ENCODE data around the gene FAHD1.
"Not testable (repeated sequence)": the region's sequence is repeated elsewhere in the genome, so short reads cannot be mapped to it uniquely, and the experiment has no call there.

The FAHD1 gene

GRCh38 chr16:1788708-1789100 lies 38.3 kb upstream of the FAHD1 start:
- in situ Hi-C loops (cut with HindIII; ENCODE audit: low sequenced_read_pairs), result no loop called here

DNA sequence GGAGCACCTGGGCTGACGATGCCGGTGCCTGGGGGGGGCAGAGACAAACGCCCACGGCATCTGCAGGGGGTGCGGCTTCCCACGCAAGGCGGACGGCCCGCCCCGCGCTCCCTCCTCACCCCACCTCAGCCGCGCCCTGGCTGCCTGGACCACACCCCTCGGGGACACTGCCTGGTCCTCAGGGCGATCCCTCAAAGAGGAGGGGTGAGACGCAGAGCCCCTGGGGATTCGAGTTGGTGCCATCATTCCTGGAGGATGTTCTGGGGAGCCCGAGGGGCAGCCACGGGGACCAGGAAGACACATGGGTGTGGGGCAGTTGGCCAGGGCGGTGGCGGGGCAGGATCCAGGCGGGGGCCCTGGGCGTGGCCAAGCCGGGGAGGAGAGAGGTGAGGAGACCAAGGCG lies 37.4 kb upstream of the FAHD1 start:
- in situ Hi-C loops (cut with HindIII; ENCODE audit: low sequenced_read_pairs), result no loop called here

DNA sequence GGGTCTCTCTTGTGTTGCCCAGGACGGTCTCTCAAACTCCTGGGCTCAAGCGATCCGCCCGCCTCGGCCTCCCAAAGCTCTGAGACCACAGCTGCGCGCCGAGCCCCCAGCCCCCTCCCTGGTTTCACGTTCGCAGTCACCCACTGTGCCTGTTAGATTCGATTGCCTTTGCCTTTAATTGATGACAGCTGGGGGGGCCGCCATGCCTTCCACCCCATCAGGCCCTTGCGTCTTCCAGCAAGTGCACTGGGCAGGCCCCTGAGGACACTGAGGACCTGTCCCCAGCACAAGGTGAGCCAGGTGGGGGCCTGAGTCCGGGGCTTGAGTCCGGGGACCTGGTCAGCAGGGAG lies 36.8 kb upstream of the FAHD1 start:
- in situ Hi-C loops (cut with HindIII; ENCODE audit: low sequenced_read_pairs), result no loop called here

DNA sequence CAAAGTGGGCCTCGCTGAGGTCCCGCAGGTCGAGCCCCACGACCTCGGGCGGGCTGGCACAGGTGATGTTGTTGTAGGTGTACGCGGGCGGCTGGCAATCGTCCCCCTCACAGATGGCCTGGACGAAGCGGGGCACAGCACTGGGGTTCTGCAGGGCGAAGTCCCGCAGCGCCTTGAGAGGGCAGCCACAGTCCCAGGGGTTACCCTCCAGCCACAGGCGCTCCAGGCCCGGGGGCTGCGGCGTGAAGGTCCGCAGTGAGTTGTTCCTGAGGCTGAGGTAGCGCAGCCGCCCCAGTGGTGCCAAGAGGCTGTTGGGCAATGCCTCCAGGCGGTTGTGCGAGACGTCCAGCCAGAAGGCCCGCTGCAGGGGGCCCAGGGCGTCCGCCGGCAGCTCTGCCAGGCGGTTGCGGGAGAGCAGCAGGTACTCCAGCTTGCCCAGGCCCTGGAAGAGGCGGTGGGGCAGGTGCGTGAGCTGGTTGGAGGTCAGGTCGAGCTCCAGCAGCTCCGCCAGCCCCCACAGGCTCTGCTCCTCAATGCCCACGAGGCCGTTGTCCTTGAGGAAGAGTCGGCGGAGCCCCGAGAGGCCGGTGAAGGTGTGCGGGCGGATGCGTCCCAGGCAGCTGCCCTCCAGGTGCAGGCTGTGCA lies 36.3 kb upstream of the FAHD1 start:
- in situ Hi-C loops (cut with HindIII; ENCODE audit: low sequenced_read_pairs), result no loop called here

DNA sequence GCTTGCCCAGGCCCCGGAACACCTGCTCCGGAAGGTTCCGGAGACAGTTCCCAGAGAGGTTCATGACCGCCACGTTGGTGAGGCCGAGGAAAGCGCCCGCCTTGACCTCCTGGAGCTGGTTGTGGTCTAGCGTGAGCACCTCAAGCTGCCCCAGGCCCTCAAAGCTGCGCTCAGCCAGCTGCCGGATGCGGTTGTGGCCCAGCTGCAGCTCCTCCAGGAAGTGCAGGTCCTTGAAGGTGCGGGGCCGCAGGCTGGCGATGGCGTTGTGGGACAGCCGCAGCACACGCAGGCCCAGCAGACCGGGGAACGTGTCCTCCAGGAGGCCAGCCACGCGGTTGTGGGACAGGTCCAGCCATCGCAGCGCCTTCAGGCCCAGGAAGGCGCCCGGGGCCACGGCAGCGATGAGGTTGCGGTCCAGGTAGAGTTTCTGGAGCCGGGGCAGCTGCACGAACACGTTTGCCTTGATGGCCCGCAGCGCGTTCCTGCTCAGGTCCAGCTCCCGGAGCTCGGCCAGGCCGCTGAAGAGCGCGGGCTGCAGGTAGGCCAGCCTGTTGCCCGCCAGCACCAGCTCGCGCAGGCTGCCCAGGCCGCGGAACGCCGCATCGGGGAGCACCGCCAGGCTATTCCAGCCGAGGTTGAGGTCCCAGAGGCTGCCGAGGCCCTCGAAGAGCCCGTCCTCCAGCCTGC lies 35.6 kb upstream of the FAHD1 start:
- in situ Hi-C loops (cut with HindIII; ENCODE audit: low sequenced_read_pairs), result no loop called here

- in situ Hi-C loops (cut with HindIII; ENCODE audit: low sequenced_read_pairs), result no loop called here
These were observed 34.8 kb upstream of the FAHD1 start for GRCh38 chr16:1791943-1792812.

DNA sequence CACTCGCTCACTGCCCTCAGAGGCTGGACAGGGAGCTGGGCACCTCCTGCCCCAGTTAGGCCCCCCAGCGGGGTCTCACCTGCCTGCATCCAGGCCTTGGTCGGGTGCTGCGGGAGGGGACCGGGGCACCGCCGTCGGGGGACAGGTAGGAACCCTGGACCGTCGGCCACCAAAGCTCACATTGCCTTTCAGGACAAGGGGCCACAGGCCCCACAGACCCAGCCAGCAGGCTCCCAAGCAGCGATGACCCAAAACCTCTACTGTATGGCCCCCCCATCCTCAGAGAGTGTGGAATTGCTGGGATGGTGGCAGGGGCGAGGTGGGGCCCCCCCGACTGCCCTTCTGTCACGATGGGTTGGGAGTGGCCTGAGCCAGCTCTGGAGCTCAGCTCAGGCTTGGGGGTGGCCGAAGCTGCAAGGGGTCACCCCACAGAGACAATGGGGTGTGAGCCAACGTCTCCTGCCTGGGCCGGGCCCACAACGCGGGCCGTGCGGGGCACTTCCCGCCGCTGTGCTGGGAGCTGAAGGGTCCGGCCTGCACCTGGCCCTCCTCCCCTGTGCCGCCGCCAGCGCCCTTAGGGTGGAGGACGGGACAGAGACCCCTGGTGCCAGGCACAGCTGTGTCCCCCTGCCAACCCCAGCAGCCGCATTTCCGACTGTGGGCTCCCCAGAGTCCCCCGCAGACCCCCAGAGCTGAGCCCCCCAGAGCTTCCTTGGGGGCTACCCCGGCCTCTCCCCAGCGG lies 34.0 kb upstream of the FAHD1 start:
- in situ Hi-C loops (cut with HindIII; ENCODE audit: low sequenced_read_pairs), result no loop called here

DNA sequence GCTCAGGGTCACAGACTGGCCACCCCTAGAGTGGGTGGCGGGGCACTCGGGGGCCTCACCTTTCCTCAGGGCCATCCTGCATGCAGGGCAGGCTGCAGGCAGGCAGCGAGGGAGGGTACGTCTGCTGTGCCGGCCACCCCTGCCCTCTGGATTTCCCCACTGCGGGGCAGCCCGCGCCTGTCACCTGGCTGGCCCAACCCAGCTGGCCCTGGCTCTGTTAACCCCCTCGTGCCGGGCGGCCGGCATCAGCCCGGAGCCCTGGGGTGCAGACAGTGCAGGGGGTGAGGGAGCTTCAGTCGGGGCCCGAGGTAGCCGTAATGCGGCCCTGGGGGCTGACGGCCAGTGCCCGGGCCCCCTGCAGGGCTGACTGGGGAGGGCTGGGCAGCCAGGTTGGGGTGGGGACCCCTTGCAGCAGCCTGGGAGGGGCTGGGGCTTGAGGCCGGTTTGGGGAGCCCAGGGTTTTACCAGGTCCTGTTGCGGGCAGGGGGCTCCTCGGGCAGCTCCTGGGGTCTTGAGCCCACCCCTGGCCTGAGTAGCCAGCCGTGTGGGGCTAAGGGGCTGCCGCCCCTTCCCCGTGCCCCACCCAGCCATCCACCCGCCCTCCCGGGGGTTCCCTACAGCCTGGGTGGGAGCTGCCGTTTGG lies 33.3 kb upstream of the FAHD1 start, which contains the start of gene IGFALS:
TSS of gene IGFALS (minus strand) at position 128 of the 643 bp plus-strand sequence. CDS start at position 75, 53 bp downstream.
- in situ Hi-C loops (cut with HindIII; ENCODE audit: low sequenced_read_pairs), result no loop called here

DNA sequence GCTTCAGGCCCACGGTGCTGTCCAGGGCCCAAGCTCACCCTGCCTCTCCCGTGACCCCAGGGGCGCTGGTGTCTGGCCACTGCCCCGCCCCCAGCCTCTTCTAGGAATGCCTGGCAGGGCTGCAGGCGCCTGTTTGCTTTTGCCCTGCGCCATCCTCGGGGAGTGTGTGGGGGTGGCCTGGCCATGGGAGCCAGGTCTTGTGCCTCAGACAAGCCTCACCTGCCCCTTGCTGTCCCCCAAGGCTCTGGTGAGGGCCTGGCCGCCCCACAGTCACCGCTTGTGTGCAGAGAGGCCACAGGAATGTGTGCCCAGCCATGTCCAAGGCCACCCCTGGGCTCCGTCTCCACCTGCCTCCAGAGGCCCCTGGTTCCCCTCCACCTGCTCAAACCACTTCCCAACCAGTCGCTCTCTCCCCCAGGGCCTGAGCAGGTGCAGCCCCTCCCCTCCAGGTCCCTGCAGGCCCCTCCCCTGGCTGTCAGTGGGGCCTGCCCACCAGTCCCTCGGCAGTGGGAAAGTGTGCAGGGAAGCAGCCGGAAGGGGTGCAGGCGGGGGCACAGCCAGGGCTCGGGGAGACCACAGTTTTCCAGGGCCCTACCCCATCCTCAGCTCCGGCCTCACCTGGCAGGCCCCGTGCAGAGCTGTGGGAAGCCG lies 32.7 kb upstream of the FAHD1 start:
- in situ Hi-C loops (cut with HindIII; ENCODE audit: low sequenced_read_pairs), result no loop called here

- in situ Hi-C loops (cut with HindIII; ENCODE audit: low sequenced_read_pairs), result no loop called here
These were observed 31.9 kb upstream of the FAHD1 start for GRCh38 chr16:1794908-1795666.

- in situ Hi-C loops (cut with HindIII; ENCODE audit: low sequenced_read_pairs), result not testable (repeated sequence)
These were observed 27.7 kb upstream of the FAHD1 start for GRCh38 chr16:1799263-1799662.

GRCh38 chr16:1800701-1801100 lies 26.3 kb upstream of the FAHD1 start:
- in situ Hi-C loops (cut with HindIII; ENCODE audit: low sequenced_read_pairs), result no loop called here

DNA sequence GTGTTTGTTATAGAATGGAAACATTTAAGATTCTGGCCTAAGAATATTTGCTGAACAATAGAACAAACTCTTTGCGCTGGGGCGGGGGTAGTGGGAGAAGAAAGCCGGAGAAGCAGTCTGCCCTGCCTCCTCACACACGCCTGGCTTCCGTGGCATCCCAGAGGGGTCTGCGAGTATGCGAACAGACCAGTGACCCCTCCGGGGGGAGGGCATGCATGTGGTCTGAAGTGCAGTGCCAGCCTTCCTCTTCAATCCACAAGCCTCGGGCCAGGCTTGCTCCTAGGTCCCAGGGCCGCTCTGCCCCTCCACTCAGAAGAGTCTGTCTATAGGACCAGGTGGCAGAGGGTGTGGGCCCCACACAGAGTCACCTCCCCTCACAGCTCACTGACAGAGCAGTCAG lies 19.4 kb upstream of the FAHD1 start:
- in situ Hi-C loops (cut with HindIII; ENCODE audit: low sequenced_read_pairs), result no loop called here

DNA sequence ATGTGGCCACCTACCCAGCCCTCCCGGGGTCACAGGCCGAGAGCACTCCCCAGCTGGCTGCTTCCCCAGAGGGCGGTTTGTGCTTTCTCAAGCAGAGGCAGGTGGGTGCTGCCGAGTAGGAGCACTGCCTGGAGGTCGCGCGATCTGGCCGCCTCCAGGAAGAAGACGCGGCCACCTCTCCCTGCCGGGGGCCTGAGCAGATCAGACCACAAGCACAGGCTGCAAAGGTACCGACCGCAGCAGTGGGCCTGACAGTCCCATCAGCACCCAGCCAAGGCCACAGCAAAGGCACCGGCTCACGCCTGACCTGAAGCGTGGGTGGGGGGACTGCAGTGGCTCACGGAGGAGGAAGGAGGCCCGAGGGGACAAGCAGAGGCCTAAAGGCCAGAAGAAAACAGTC lies 18.3 kb upstream of the FAHD1 start:
- in situ Hi-C loops (cut with HindIII; ENCODE audit: low sequenced_read_pairs), result no loop called here

GRCh38 chr16:1809281-1809801 lies 17.7 kb upstream of the FAHD1 start:
- in situ Hi-C loops (cut with HindIII; ENCODE audit: low sequenced_read_pairs), result no loop called here

GRCh38 chr16:1810106-1810505 lies 16.9 kb upstream of the FAHD1 start:
- in situ Hi-C loops (cut with HindIII; ENCODE audit: low sequenced_read_pairs), result no loop called here

DNA sequence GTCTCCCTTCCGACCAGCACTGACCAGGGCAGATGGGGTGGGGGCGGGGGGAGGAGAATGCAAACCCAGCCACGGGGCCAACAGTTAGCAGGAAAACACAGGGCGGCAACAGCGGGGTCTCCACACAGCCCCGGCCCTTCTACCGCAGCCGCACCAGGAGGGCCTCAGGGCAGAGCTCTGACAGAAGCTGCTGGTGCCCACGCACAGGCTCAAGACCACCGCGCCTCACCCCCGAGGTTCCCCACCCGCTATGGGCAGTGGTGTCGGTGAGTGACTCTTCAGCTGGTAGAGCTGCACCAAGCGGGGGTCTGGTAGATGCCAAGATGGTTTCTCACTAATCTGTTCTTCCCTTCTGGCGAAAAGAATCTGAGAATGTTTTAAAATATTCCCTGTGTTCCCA lies 16.5 kb upstream of the FAHD1 start:
- in situ Hi-C loops (cut with HindIII; ENCODE audit: low sequenced_read_pairs), result no loop called here

DNA sequence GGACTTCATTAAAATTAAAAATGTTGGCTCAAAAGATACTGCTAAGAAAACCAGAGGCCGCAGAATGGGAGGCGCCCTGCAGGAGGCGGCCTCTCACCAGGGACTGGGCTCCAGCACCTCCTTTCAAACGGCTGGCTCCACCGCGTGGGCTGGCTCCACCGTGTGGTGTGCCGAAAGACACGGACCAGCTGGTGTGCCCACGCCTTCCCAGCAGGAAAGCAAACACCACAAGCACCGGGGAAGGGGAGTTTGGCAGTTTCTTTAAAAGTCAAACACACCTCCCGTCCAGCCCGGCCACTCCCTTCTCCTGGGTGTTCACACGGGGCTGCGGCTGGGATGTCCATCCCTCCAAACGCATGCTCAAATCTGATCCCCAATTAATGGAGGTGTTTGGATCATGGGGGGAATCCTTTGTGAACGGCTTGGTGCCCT lies 14.3 kb upstream of the FAHD1 start:
- in situ Hi-C loops (cut with HindIII; ENCODE audit: low sequenced_read_pairs), result no loop called here

DNA sequence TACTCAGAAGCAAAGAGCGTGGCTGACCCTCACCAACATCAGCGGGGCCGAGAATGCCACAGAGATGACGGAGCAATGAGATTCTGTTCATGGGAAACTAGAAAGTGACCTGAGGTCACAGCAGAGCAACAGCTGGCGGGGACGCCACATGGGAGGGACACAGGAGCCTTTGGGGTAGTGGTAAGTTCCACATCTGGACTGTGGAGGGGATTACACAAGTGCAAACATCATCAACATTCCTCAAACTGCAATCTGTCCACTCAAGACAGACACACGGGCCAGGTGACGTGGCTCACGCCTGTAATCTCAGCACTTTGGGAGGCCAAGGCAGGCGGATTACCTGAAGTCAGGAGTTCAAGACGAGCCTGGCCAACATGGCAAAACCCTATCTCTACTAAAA lies 11.5 kb upstream of the FAHD1 start:
- in situ Hi-C loops (cut with HindIII; ENCODE audit: low sequenced_read_pairs), result no loop called here
